ENCODE measurements around the gene CSK. TPM values are rescaled to one million over a fixed set of nuclear protein-coding genes. Genes with fewer than 3 reads are reported as not detected.

CSK gene
- total RNA-seq, 3 donors from 2014 or later: 368 to 412 (median 397) TPM

- H3K4me1 Mint-ChIP-seq (ENCODE audit: low read depth): no peaks in the 10 kb centered on the region
- DNase-seq (no peak), ATAC-seq (no peak)
- H3K9me3 Mint-ChIP-seq: no peaks in the 10 kb centered on the region
- H3K27me3 Mint-ChIP-seq (ENCODE audit: low read depth): peaks cover 2% of the 10 kb centered on the region
- no peaks in the 10 kb centered on the region for H3K36me3 Mint-ChIP-seq (ENCODE audit: insufficient read depth)
- no peak overlapping the region for H3K4me3 Mint-ChIP-seq
Observed at GRCh38 chr15:74763416-74763815, 18.5 kb upstream of the CSK start.

- Mint-ChIP-seq H3K4me1 (ENCODE audit: low read depth) (peaks cover 15% of the 10 kb centered on the region), H3K36me3 (ENCODE audit: insufficient read depth) (no peaks in the 10 kb centered on the region), H3K4me3 (no peak overlapping the region), H3K9me3 (no peaks in the 10 kb centered on the region), H3K27me3 (ENCODE audit: low read depth) (peaks cover 2% of the 10 kb centered on the region)
- ATAC-seq (no peak), DNase-seq (no peak)
Observed at GRCh38 chr15:74767167-74768098, 14.4 kb upstream of the CSK start.

- no peak for DNase-seq
- no peak for ATAC-seq
- peaks cover 15% of the 10 kb centered on the region for H3K4me1 Mint-ChIP-seq (ENCODE audit: low read depth)
- no peak overlapping the region for H3K4me3 Mint-ChIP-seq
- no peaks in the 10 kb centered on the region for H3K36me3 Mint-ChIP-seq (ENCODE audit: insufficient read depth)
- H3K9me3 Mint-ChIP-seq: no peaks in the 10 kb centered on the region
- H3K27me3 Mint-ChIP-seq (ENCODE audit: low read depth): peaks cover 2% of the 10 kb centered on the region
Observed at GRCh38 chr15:74768099-74768770, 13.6 kb upstream of the CSK start.

DNA sequence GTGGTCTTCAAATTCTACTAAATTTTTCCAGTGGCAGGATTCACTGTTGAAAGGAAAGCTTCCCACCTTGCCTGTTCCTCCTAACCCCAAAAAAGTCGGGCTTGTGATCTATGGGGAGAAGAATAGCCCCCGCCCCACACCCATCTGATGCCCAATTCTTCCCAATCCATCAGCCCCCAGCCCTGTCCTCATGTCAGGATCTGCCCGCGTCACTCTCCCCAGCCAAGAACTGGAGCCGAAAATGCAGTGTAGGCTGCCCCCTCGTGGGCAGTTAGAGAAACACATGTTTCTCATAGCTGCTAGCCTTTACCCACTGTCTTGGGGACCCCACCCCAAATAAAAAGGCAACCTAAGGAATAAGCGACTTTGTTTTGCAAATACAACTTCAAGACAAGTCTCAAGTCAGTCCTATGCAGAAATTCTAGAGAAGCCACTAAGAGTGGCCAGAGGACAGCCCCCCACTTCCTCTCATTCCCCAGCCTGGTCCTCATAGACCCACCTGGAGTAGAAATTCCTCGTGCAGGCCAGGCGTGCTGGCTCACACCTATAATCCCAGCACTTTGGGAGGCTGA lies 13.0 kb upstream of the CSK start:
- ATAC-seq: peak; percentile 53
- Mint-ChIP-seq H3K9me3 (no peaks in the 10 kb centered on the region), H3K27me3 (ENCODE audit: low read depth) (peaks cover 2% of the 10 kb centered on the region), H3K4me3 (no peak overlapping the region), H3K4me1 (ENCODE audit: low read depth) (peaks cover 20% of the 10 kb centered on the region), H3K36me3 (ENCODE audit: insufficient read depth) (no peaks in the 10 kb centered on the region)
- DNase-seq: peak; percentile 61

DNA sequence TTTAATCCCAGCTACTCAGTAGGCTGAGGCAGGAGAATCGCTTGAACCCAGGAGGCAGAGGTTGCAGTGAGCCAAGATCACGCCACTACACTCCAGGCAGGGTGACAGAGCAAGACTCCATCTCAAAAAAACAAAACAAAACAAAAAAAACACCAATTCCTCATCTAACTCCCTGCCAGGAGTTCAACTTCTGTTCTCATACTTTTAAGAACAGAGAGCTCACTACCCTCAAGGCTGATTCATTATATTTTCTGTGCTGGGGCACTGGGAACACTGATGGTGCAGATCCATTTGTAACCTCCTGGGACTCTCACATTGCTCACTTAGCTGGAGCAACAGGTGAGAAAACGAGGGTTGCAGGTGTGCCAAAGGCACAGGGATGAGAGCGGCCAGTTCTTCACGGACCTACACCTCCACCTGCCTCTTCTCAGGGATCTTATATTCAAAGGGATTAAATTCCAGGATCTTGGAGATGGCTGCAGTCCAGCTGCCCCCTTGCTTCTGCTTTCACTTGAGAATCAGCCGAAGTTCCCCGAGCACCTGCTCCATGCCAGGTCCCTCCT lies 12.3 kb upstream of the CSK start:
- Mint-ChIP-seq H3K27me3 (ENCODE audit: low read depth) (peaks cover 2% of the 10 kb centered on the region), H3K4me3 (no peak overlapping the region), H3K9me3 (no peaks in the 10 kb centered on the region), H3K36me3 (ENCODE audit: insufficient read depth) (no peaks in the 10 kb centered on the region), H3K4me1 (ENCODE audit: low read depth) (peaks cover 25% of the 10 kb centered on the region)
- DNase-seq (no peak), ATAC-seq (no peak)

DNA sequence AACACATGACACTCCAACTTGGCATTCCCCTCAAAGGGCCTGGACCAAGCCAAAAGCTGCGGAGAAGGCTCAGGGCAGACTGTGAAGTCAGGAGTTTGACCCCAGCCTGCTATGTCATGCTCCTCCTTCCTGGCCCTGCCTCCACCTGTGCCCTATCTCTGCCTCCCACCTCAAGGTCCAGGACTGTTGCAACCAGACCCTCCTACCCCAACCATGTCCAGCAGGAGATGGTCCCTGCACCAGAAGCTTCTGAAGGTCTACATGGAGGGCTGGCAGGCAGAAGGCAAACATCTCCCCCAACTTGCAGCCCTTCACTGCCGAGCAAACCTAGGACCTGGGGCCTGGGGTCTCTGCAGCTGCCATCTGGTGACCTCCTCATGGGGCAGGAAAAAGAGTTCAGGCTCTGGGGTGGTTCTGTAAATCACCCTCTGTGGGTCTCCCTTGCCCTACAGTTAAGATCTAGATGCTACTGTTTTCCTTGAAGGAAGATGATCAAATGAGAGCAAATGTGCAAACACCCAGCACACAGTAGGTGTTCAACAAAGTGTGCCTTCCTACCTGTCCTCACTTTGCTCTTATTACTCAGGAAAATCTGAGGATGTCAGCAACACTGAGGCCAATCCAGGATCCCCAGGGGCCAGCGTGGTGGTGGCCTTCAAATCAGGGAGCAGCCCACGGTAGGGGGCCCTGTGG lies 11.5 kb upstream of the CSK start:
- Mint-ChIP-seq H3K27me3 (ENCODE audit: low read depth) (no peaks in the 10 kb centered on the region), H3K4me1 (ENCODE audit: low read depth) (peaks cover 30% of the 10 kb centered on the region), H3K4me3 (no peak overlapping the region), H3K36me3 (ENCODE audit: insufficient read depth) (no peaks in the 10 kb centered on the region), H3K9me3 (no peaks in the 10 kb centered on the region)
- ATAC-seq (no peak), DNase-seq (no peak)

- Mint-ChIP-seq H3K4me1 (ENCODE audit: low read depth) (peaks cover 60% of the 10 kb centered on the region), H3K9me3 (no peaks in the 10 kb centered on the region), H3K4me3 (no peak overlapping the region), H3K36me3 (ENCODE audit: insufficient read depth) (no peaks in the 10 kb centered on the region), H3K27me3 (ENCODE audit: low read depth) (no peaks in the 10 kb centered on the region)
- no peak for DNase-seq
- no peak for ATAC-seq
Observed at GRCh38 chr15:74773329-74773728, 8.6 kb upstream of the CSK start.

DNA sequence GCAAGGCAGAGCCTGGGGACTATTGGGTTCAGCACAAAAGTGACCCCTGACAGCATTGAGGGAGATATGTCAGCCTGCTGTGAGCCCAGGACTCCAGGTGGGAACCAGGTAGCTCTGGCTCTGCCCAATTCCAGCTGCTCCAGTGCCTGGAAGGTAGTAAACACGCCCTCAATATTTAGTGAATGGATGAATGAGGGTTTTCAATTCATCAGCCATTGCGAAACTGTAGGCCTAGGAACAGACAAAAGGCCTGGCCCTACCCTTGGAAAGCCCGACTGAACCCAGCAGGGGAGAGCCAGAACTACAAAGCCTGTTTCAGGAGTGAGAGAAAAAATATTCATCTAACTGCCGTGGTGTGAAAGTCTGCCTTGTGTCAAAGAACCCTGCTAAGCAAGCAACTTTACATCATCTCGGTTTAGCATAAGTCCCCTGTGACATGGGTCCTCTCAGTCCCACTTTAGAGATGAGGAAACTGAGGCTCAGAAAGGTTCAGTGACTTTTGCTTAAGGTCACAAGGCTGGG lies 8.1 kb upstream of the CSK start:
- H3K9me3 Mint-ChIP-seq: no peaks in the 10 kb centered on the region
- DNase-seq (no peak), ATAC-seq (no peak)
- no peaks in the 10 kb centered on the region for H3K27me3 Mint-ChIP-seq (ENCODE audit: low read depth)
- H3K4me1 Mint-ChIP-seq (ENCODE audit: low read depth): peaks cover 62% of the 10 kb centered on the region
- no peaks in the 10 kb centered on the region for H3K36me3 Mint-ChIP-seq (ENCODE audit: insufficient read depth)
- H3K4me3 Mint-ChIP-seq: no peak overlapping the region

DNA sequence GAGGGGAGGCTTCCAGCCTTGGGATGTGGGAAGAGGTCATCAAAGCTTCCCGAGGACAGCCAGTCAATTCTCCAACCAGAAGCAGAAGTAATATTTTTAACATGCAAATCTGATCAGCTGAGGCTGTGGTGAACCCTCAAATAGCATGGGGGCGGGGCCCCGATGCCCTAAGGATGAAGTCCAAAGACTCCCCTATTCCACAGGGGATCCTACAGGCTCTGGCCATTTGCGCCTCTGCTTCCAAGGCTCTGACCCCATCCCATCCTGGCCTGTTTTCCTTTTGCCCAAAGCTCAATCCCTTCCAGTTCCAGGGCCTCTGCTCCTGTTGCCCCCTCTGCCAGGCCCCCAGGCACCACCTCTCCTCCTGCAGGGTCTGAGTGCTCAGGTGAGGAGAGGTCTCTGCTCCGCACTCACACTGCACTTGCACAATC lies 6.7 kb upstream of the CSK start:
- Mint-ChIP-seq H3K4me1 (ENCODE audit: low read depth) (peaks cover 74% of the 10 kb centered on the region), H3K36me3 (ENCODE audit: insufficient read depth) (no peaks in the 10 kb centered on the region), H3K4me3 (no peak overlapping the region), H3K9me3 (no peaks in the 10 kb centered on the region), H3K27me3 (ENCODE audit: low read depth) (no peaks in the 10 kb centered on the region)
- ATAC-seq (no peak), DNase-seq (no peak)

- no peaks in the 10 kb centered on the region for H3K36me3 Mint-ChIP-seq (ENCODE audit: insufficient read depth)
- H3K27me3 Mint-ChIP-seq (ENCODE audit: low read depth): no peaks in the 10 kb centered on the region
- H3K4me1 Mint-ChIP-seq (ENCODE audit: low read depth): peaks cover 81% of the 10 kb centered on the region
- DNase-seq: no peak
- H3K9me3 Mint-ChIP-seq: no peaks in the 10 kb centered on the region
- no peak for ATAC-seq
- no peak overlapping the region for H3K4me3 Mint-ChIP-seq
Observed at GRCh38 chr15:74775894-74776293, 6.0 kb upstream of the CSK start.

GRCh38 chr15:74776821-74777768 lies 4.8 kb upstream of the CSK start:
- H3K27me3 Mint-ChIP-seq (ENCODE audit: low read depth): no peaks in the 10 kb centered on the region

DNA sequence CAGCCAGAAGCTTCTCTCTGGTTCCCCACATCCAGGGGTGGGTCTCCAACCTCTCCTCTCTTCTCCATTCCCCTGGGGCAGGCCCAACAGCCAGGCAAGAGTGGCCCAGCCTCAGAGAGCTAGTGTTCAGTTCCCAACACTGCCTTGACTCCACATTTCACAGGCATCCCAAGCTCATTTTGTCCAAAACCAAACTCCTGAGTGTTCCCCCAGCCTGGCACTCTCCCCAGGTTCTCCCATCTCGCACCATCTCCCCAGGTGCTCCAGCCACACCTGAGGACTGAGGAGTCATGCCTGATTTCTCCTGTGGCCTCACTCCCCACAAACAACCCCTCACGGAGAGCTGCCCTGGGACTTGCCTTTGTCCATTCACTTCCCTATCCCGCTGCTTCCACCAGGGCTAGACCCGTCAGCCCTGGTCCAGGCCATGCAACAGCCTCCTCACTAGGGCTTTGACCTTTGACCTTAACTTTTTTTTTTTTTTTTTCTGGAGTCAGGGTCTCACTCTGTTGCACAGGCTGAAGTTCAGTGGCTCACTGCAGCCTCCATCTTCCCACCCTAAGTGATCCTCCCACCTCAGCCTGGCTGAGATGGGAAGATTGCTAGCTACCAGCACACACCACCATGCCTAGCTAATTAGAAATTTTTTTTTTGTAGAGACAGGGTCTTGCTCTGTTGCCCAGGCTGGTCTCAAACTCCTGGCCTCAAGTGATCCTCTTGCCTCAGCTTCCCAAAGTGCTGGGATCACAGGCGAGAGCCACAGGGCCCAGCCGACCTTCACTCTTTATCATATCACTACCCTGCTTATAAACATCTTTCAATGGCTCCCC lies 3.9 kb upstream of the CSK start:
- Mint-ChIP-seq H3K36me3 (ENCODE audit: insufficient read depth) (no peaks in the 10 kb centered on the region), H3K27me3 (ENCODE audit: low read depth) (no peaks in the 10 kb centered on the region), H3K9me3 (no peaks in the 10 kb centered on the region), H3K4me3 (peak overlapping the region; percentile 37), H3K4me1 (ENCODE audit: low read depth) (peaks cover 77% of the 10 kb centered on the region)
- no peak for DNase-seq
- no peak for ATAC-seq

More at GRCh38 chr15:74776821-74777768, 4.8 kb upstream of the CSK start:
- DNase-seq (peak; percentile 45), ATAC-seq (peak; percentile 38 to 42)
- H3K36me3 Mint-ChIP-seq (ENCODE audit: insufficient read depth): no peaks in the 10 kb centered on the region
- H3K9me3 Mint-ChIP-seq: no peaks in the 10 kb centered on the region
- peaks cover 77% of the 10 kb centered on the region for H3K4me1 Mint-ChIP-seq (ENCODE audit: low read depth)
- peak overlapping the region; percentile 71 for H3K4me3 Mint-ChIP-seq

All from activated T-cell treated with anti-CD3 and anti-CD28 coated beads, Interleukin-2, amount 50 U/mL, for 4 hours (primary cell).